ENCODE results near the gene ITPK1. TPM values are rescaled to one million over a fixed set of nuclear protein-coding genes. Genes with fewer than 3 reads are reported as not detected.

ITPK1 gene
- total RNA-seq, 1 experiment from 2014 or later: 66.2 TPM

DNA sequence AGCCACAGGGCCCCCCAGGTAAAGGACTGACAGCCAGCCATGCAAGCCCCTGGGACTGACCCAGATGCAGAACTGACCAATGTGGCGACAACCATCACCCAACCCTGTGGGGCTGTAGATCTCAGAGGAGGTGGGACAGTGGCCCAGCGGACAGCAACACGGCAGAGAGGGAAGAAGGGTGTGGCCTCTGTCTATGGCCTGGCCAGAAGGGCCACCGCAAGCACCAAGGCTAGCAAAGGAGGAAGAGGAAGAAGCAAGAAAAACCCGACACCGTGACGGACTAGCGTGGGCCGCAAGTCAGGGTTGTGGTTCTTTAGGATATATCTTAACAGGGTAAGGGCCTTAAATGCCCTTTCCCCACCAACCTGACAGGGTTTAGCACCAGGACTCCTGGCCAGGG is 71.2 kb downstream of the ITPK1 start:
- peaks cover 76% of the 10 kb centered on the region for H3K4me1 ChIP-seq (ENCODE audit: insufficient read depth, low read length)
- no peak for TF ChIP-seq CTCF (conservative IDR thresholded peaks at IDR 0.05; ENCODE audit: low read depth, low read length)
- no peak for TF ChIP-seq EZH2phosphoT487 (IDR thresholded peaks at IDR 0.05; ENCODE audit: borderline replicate concordance, low read length)
- TF ChIP-seq EZH2 (IDR thresholded peaks at IDR 0.05; ENCODE audit: low read length, unreplicated experiment): no peak
- peaks cover 3% of the 10 kb centered on the region for H3F3A ChIP-seq (ENCODE audit: low read length, unreplicated experiment)
- H4K20me1 ChIP-seq (ENCODE audit: low read length): no peaks in the 10 kb centered on the region
- ATAC-seq: no peak
- H3K9me2 ChIP-seq (replicated peaks; ENCODE audit: low read length): no peaks in the 10 kb centered on the region
- POLR2A ChIA-PET (ENCODE audit: unreplicated experiment): no interaction called here
- intact Hi-C loops (cut with micrococcal nuclease): loop anchor here (5.0 kb wide), 1 partner anchor 82 kb away; no protein-coding TSS in a partner anchor
- no peaks in the 10 kb centered on the region for H3K27me3 ChIP-seq (ENCODE audit: low read length)
- no peaks in the 10 kb centered on the region for H3K36me3 ChIP-seq (ENCODE audit: low read depth, low read length)
- peak overlapping the region; percentile 80 for H3K4me2 ChIP-seq (ENCODE audit: low read length)
- DNase-seq: no peak
- no peaks in the 10 kb centered on the region for H3K9me3 ChIP-seq (ENCODE audit: low read length)
- H3K79me2 ChIP-seq (ENCODE audit: low read length): peaks cover 52% of the 10 kb centered on the region
- no peak overlapping the region for H2AFZ ChIP-seq (ENCODE audit: low read length)
- H3K9ac ChIP-seq (ENCODE audit: low read length): peak overlapping the region; percentile 93
- peak overlapping the region; percentile 100 for H3K27ac ChIP-seq (ENCODE audit: low read length)
- H3K4me3 ChIP-seq (ENCODE audit: low read length): peak overlapping the region; percentile 50; the same call in 1 of the 2 replicates
- CTCF ChIA-PET: no interaction called here
- BruUV-seq (replicated peaks): no TSS peak

DNA sequence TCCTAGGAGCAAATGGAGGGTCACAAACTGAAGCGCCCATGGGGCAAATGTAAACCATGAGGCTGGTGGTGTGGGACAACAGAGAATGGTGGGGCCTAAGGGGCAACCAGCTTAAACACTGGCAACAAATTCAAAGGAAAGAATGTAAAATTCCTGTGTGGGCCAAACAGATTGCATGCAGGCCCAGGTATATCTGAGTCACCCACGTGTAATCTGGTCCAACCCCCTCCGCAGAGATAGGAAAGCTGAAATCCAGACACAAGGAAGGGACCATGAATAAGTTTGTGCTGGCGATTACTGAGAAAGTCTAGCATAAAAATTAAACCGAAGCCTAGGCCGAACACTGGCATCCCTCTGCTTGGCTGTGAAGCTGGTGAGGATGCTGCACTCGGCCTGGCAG is 71.6 kb downstream of the ITPK1 start:
- Histone ChIP-seq H4K20me1 (ENCODE audit: low read length) (no peaks in the 10 kb centered on the region), H3K9me3 (ENCODE audit: low read length) (no peaks in the 10 kb centered on the region), H3F3A (ENCODE audit: low read length, unreplicated experiment) (peaks cover 3% of the 10 kb centered on the region), H3K27me3 (ENCODE audit: low read length) (no peaks in the 10 kb centered on the region), H3K79me2 (ENCODE audit: low read length) (peaks cover 57% of the 10 kb centered on the region), H3K9ac (ENCODE audit: low read length) (peak overlapping the region; percentile 93), H3K4me1 (ENCODE audit: insufficient read depth, low read length) (peaks cover 76% of the 10 kb centered on the region), H3K4me3 (ENCODE audit: low read length) (peak overlapping the region; percentile 50; the same call in 1 of the 2 replicates), H3K9me2 (replicated peaks; ENCODE audit: low read length) (no peaks in the 10 kb centered on the region), H3K27ac (ENCODE audit: low read length) (peak overlapping the region; percentile 100), H3K36me3 (ENCODE audit: low read depth, low read length) (no peaks in the 10 kb centered on the region), H3K4me2 (ENCODE audit: low read length) (peak overlapping the region; percentile 80), H2AFZ (ENCODE audit: low read length) (peak overlapping the region; percentile 10; the same call in 1 of the 2 replicates)
- DNase-seq: peak; percentile 79
- peak; percentile 22 for ATAC-seq
- intact Hi-C loops (cut with micrococcal nuclease): loop anchor here (5.0 kb wide), 1 partner anchor 82 kb away; no protein-coding TSS in a partner anchor
- TF ChIP-seq EZH2 (IDR thresholded peaks at IDR 0.05; ENCODE audit: low read length, unreplicated experiment) (no peak), EZH2phosphoT487 (IDR thresholded peaks at IDR 0.05; ENCODE audit: borderline replicate concordance, low read length) (no peak), CTCF (conservative IDR thresholded peaks at IDR 0.05; ENCODE audit: low read depth, low read length) (no peak)
- ChIA-PET POLR2A (ENCODE audit: unreplicated experiment) (no interaction called here), CTCF (interaction anchor here (0.5 to 0.7 kb wide), 2 partner anchors 62 to 98 kb away, joined by 6 to 9 read pairs; no protein-coding TSS in a partner anchor)
- TSS peak; percentile 92 for BruUV-seq (replicated peaks)

Data from PC-3 (cell line).